SK-N-SH (cell line): ENCODE measurements around the gene SMPDL3A. TPM values are rescaled to one million over a fixed set of nuclear protein-coding genes. Genes with fewer than 3 reads are reported as not detected.

ENCODE experiments used
- CTCF ChIA-PET: fragments of 300-600, 350-600 bp; formaldehyde crosslinking; extraction: SDS; loops from one replicate; lab custom pipeline; 2021; lab: Yijun Ruan, JAX
- POLR2A ChIA-PET: fragments of 350-600 bp; sonication (Branson Sonifier 250); formaldehyde crosslinking; extraction: SDS; loops from one replicate; lab custom pipeline; 2020; ENCODE audit warnings: antibody characterized with exemption, inconsistent platforms; lab: Yijun Ruan, JAX
- DNase-seq: peaks from one replicate; pipeline ENCODE4 v3.0.0; 2012
- H2AFZ ChIP-seq: fragments of 200-600 bp; sonication (generic); 2 replicates; pipeline ENCODE4 v1.8.1; 2016; ENCODE audit warnings: antibody characterized with exemption, mild to moderate bottlenecking, low read depth
- H3F3A ChIP-seq: fragments of 200-600 bp; sonication (generic); replicated peaks from 2 replicates; pipeline ENCODE3; 2016; ENCODE audit warnings: antibody characterized with exemption, mild to moderate bottlenecking; ENCODE audit not compliant: insufficient read depth
- H3K27ac ChIP-seq, 2 experiments: fragments of 200-500 bp in 1 of 2; fragments of 200-600 bp in 1 of 2; sonication (Bioruptor generic) in 1 of 2; sonication (generic), shearing (Covaris generic) in 1 of 2; 2 replicates each; pipeline versions ENCODE4 v1.5.1 to v1.6.1; 2014 to 2016; ENCODE audit warnings: low read depth in 2 of 2, inconsistent platforms in 1 of 2, low read length in 1 of 2, mild to moderate bottlenecking in 1 of 2, mixed read lengths in 1 of 2
- H3K27me3 ChIP-seq: fragments of 200-600 bp; sonication (generic), shearing (Covaris generic); 2 replicates; pipeline ENCODE4 v1.6.1; 2016; ENCODE audit warnings: mixed run types; ENCODE audit not compliant: insufficient read depth
- H3K36me3 ChIP-seq, 2 experiments: fragments of 200-500 bp in 1 of 2; fragments of 200-600 bp in 1 of 2; sonication (Bioruptor generic) in 1 of 2; sonication (generic) in 1 of 2; replicated peaks in 1 of 2; 2 replicates each; pipeline versions ENCODE3 to v1.5.1; 2014 to 2016; ENCODE audit warnings: low read length in 1 of 2, mild to moderate bottlenecking in 1 of 2; ENCODE audit not compliant: insufficient read depth in 2 of 2, control insufficient read depth in 1 of 2
- H3K4me1 ChIP-seq, 2 experiments: fragments of 200-500 bp in 1 of 2; fragments of 200-600 bp in 1 of 2; sonication (Bioruptor generic) in 1 of 2; sonication (generic), shearing (Covaris generic) in 1 of 2; 2 replicates each; pipeline versions ENCODE4 v1.5.1 to v1.6.1; 2014 to 2016; ENCODE audit warnings: low read depth in 1 of 2, low read length in 1 of 2, mixed run types in 1 of 2; ENCODE audit not compliant: insufficient read depth in 2 of 2, control insufficient read depth in 1 of 2
- H3K4me2 ChIP-seq: fragments of 200-600 bp; sonication (generic), shearing (Covaris generic); 2 replicates; pipeline ENCODE4 v1.6.1; 2017; ENCODE audit warnings: mixed run types
- H3K4me3 ChIP-seq, 2 experiments: fragments of 200-500 bp in 1 of 2; fragments of 200-600 bp in 1 of 2; sonication (Bioruptor generic) in 1 of 2; sonication (generic), shearing (Covaris generic) in 1 of 2; 2 replicates each; pipeline versions ENCODE4 v1.5.1 to v1.8.1; 2014 to 2016; ENCODE audit warnings: low read depth in 2 of 2, inconsistent platforms in 1 of 2, low read length in 1 of 2, mild to moderate bottlenecking in 1 of 2, mixed read lengths in 1 of 2, moderate library complexity in 1 of 2
- H3K79me2 ChIP-seq: fragments of 200-600 bp; sonication (generic); 2 replicates; pipeline ENCODE4 v1.8.1; 2017; ENCODE audit warnings: mild to moderate bottlenecking; ENCODE audit not compliant: insufficient read depth
- H3K9ac ChIP-seq: fragments of 200-600 bp; sonication (generic); 2 replicates; pipeline ENCODE4 v1.6.1; 2017; ENCODE audit warnings: mixed run types
- H3K9me2 ChIP-seq: fragments of 200-600 bp; sonication (generic); 2 replicates; pipeline ENCODE4 v1.6.1; 2017; ENCODE audit warnings: mixed run types
- H3K9me3 ChIP-seq: fragments of 200-600 bp; sonication (generic); 2 replicates; pipeline ENCODE4 v1.6.1; 2017; ENCODE audit warnings: mixed run types, mild to moderate bottlenecking, moderate library complexity
- H4K20me1 ChIP-seq: fragments of 200-600 bp; sonication (generic); 2 replicates; pipeline ENCODE4 v1.6.1; 2017; ENCODE audit warnings: mild to moderate bottlenecking, mixed run types; ENCODE audit not compliant: insufficient read depth
- CHD2 ChIP-seq: fragments of 150-350 bp; IDR thresholded peaks from 2 replicates; pipeline ENCODE4 v1.6.1; 2018; ENCODE audit warnings: low read length; ENCODE audit not compliant: partially characterized antibody
- EP300 ChIP-seq, 2 experiments: IDR thresholded peaks; 2 replicates each; pipeline versions ENCODE4 v1.4.0 to v1.6.1; 2012; ENCODE audit warnings: borderline replicate concordance in 1 of 2, low read depth in 1 of 2, low read length in 1 of 2
- EZH2phosphoT487 ChIP-seq: fragments of 200-600 bp; sonication (generic); IDR thresholded peaks from 2 replicates; pipeline ENCODE4 v1.6.1; 2017; ENCODE audit warnings: low read depth, mixed run types, mild to moderate bottlenecking, antibody characterized with exemption, moderate library complexity, borderline replicate concordance
- FOXM1 ChIP-seq: IDR thresholded peaks from 2 replicates; pipeline ENCODE4 v1.4.0; 2012; ENCODE audit warnings: low read depth, mild to moderate bottlenecking
- GABPA ChIP-seq: IDR thresholded peaks from 2 replicates; pipeline ENCODE4 v1.4.0; 2012; ENCODE audit warnings: low read depth, mild to moderate bottlenecking
- JUND ChIP-seq: IDR thresholded peaks from 2 replicates; pipeline ENCODE4 v1.4.0; 2012
- MAX ChIP-seq: IDR thresholded peaks from 2 replicates; pipeline ENCODE4 v1.4.0; 2012; ENCODE audit warnings: low read depth
- MEF2A ChIP-seq: IDR thresholded peaks from 2 replicates; pipeline ENCODE4 v1.4.0; 2012; ENCODE audit warnings: low read depth, borderline replicate concordance
- MXI1 ChIP-seq: IDR thresholded peaks from 2 replicates; pipeline ENCODE4 v1.6.1; 2012; ENCODE audit warnings: mild to moderate bottlenecking, low read depth, low read length, improper control_type of control experiment
- NFIC ChIP-seq: IDR thresholded peaks from 2 replicates; pipeline ENCODE4 v1.4.0; 2012; ENCODE audit warnings: borderline replicate concordance
- NRF1 ChIP-seq: IDR thresholded peaks from 2 replicates; pipeline ENCODE4 v1.6.1; 2012; ENCODE audit warnings: low read depth, mild to moderate bottlenecking, low read length
- POLR2AphosphoS5 ChIP-seq: IDR thresholded peaks from 2 replicates; pipeline ENCODE4 v1.6.1; 2012; ENCODE audit warnings: low read depth, low read length
- RAD21 ChIP-seq: IDR thresholded peaks from 2 replicates; pipeline ENCODE4 v1.6.1; 2012; ENCODE audit warnings: mild to moderate bottlenecking, low read length
- RCOR1 ChIP-seq: fragments of 150-350 bp; IDR thresholded peaks from 2 replicates; pipeline ENCODE4 v1.6.1; 2017; ENCODE audit warnings: antibody characterized with exemption, low read length
- TAF1 ChIP-seq: IDR thresholded peaks from 2 replicates; pipeline ENCODE4 v1.6.1; 2012; ENCODE audit warnings: low read depth, mild to moderate bottlenecking, low read length, moderate library complexity, borderline replicate concordance
- USF1 ChIP-seq: IDR thresholded peaks from 2 replicates; pipeline ENCODE4 v1.4.0; 2012; ENCODE audit warnings: low read depth, borderline replicate concordance
- USF2 ChIP-seq: fragments of 150-350 bp; IDR thresholded peaks from 2 replicates; pipeline ENCODE4 v1.6.1; 2017; ENCODE audit warnings: antibody characterized with exemption, low read length, low read depth, borderline replicate concordance
- WGBS: methylation state at CpG from one replicate; pipeline ENCODE4 v1.1.6; 2017; ENCODE audit warnings: low lambda C conversion rate; 5-methylcytosine and 5-hydroxymethylcytosine counted together
- polyA plus RNA-seq, 3 experiments: library from polyadenylated mRNA; depleted of rRNA; stranded (reverse); fragments of >200 nt; gene quantifications; 2 replicates each; pipeline ENCODE4 v1.2.3, GENCODE V29; 2012

Gene SMPDL3A
- polyA plus RNA-seq, 1 of the 3 experiments (the other 2 are of a cell fraction) = 2.0 TPM

GRCh38 chr6:122754191-122754731 lies 34.8 kb upstream of the SMPDL3A start (continued):
- no peak for TF ChIP-seq USF1
- no peak for TF ChIP-seq RCOR1
- TF ChIP-seq CHD2 = no peak
- no peak for TF ChIP-seq MEF2A
- no peak for TF ChIP-seq POLR2AphosphoS5
- no peak for TF ChIP-seq JUND
- TF ChIP-seq NRF1 = no peak

GRCh38 chr6:122755901-122756300 lies 33.2 kb upstream of the SMPDL3A start:
- no peak for DNase-seq
- ChIA-PET POLR2A (no interaction called here), CTCF (no interaction called here)
- Histone ChIP-seq H3K79me2 (no peaks in the 10 kb centered on the region), H3K9me3 (no peaks in the 10 kb centered on the region), H3K4me2 (no peak overlapping the region), H3K9me2 (no peaks in the 10 kb centered on the region), H3K4me3 (no peak overlapping the region), H3K36me3 (no peaks in the 10 kb centered on the region), H3F3A (no peaks in the 10 kb centered on the region), H3K27me3 (no peaks in the 10 kb centered on the region), H4K20me1 (no peaks in the 10 kb centered on the region), H2AFZ (no peak overlapping the region), H3K9ac (no peak overlapping the region), H3K27ac (no peak overlapping the region), H3K4me1 (no peaks in the 10 kb centered on the region)
- WGBS = 32% methylated on average over 9 of the region's 9 CpGs
- TF ChIP-seq CHD2 (no peak), MXI1 (no peak), EZH2phosphoT487 (no peak), GABPA (no peak), NFIC (no peak), TAF1 (no peak), JUND (no peak), MAX (no peak), RAD21 (no peak), USF1 (no peak), EP300 (IDR thresholded peaks at IDR 0.05; ENCODE audit: borderline replicate concordance in 1 of 2, low read depth in 1 of 2, low read length in 1 of 2) (no peak), FOXM1 (no peak), USF2 (no peak)
